ENCODE data around the gene IL19. TPM values are rescaled to one million over a fixed set of nuclear protein-coding genes. Genes with fewer than 3 reads are reported as not detected.

IL19 gene
- total and polyA plus RNA-seq, 9 of the 15 experiments (the other 6 are each of a cell fraction or from before 2014, with no cell fraction given) = not detected

DNA sequence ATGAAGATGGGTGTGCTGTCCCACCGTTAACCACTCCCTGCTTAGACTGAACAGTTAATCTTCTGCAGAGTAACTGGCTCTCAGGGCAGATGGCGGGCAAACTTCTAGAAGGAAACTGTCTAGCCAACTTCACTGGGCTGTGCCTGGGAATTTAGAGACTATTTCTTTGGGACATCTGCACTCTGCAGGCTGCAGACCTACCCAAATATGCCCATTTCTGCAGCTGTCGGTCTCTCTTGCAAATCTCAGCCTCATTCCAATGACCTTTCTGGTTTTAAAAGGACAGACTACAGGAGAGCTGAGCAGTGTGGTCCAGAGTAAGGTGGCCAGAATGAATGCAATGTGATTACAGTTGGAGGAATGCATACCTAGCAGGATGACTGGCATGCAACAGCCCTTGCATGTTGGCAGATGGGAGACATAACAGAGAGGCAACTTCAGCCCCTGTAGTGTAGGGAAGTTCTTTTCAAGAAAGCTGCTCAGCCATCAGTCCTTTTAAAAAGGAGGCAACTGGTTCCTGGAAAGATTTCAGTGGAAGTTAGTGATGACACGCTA is 68.5 kb downstream of the IL19 start (continued):
- no peak for TF ChIP-seq CEBPZ (IDR thresholded peaks at IDR 0.05; ENCODE audit: borderline replicate concordance, low read depth, low read length)
- no peak for TF ChIP-seq CHAMP1 (IDR thresholded peaks at IDR 0.05)

DNA sequence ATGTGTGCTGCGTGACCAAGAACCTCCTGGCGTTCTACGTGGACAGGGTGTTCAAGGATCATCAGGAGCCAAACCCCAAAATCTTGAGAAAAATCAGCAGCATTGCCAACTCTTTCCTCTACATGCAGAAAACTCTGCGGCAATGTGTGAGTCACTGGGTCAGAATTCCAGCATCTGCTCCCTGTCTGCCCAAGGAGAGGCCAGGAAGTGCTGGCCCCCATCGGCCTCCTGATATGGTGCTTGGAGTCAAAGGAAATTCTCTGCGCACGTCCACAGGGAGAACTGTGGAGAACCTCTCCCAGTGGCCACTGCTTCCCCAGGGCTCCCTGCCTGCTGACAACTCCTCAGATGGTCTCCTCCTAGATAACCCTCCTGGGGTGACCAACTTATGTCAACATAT is 69.3 kb downstream of the IL19 start:
- H3K36me3 ChIP-seq (ENCODE audit: control insufficient read depth, insufficient read depth, low read length) = no peaks in the 10 kb centered on the region
- H2AFZ ChIP-seq (ENCODE audit: low read depth, low read length) = no peak overlapping the region
- FAIRE-seq (no peak), DNase-seq (ENCODE audit: extremely low read depth in 1 of 4, low spot score in 3 of 4) (no peak), ATAC-seq (no peak)
- 20% methylated on average over 7 of the region's 7 CpGs for WGBS (ENCODE audit: insufficient coverage, low coverage, missing lambda C conversion rate)
- ChIA-PET CTCF (ENCODE audit: low intra/inter-chr PET ratio) (no interaction called here), POLR2A (no interaction called here)
- H3K9ac ChIP-seq (ENCODE audit: insufficient read depth in 1 of 2, low read depth in 2 of 2, low read length in 2 of 2) = no peak overlapping the region; a peak in 1 of 4 replicates
- peaks cover 28 to 40% of the 10 kb centered on the region in 2 experiments for H3K27me3 ChIP-seq (ENCODE audit: control insufficient read depth in 2 of 2, insufficient read depth in 2 of 2, low read length in 2 of 2)
- no peaks in the 10 kb centered on the region for H3K79me2 ChIP-seq (ENCODE audit: control insufficient read depth, insufficient read depth, low read length)
- no peaks in the 10 kb centered on the region for H4K20me1 ChIP-seq (replicated peaks; ENCODE audit: control insufficient read depth, insufficient read depth, low read length)
- in situ Hi-C loops (cut with MboI) = no loop called here
- H3K27ac ChIP-seq (ENCODE audit: extremely low read depth, low read depth, low read length) = no peak overlapping the region
- H3K4me2 ChIP-seq (ENCODE audit: insufficient read depth, low read length) = no peak overlapping the region
- no peaks in the 10 kb centered on the region for H3K9me1 ChIP-seq (ENCODE audit: control insufficient read depth, insufficient read depth, low read length)
- peaks cover 0 to 4% of the 10 kb centered on the region in 2 experiments; a peak in 1 of 5 replicates for H3K4me1 ChIP-seq (replicated peaks in 1 of 2; ENCODE audit: control insufficient read depth in 2 of 2, insufficient read depth in 2 of 2, low read length in 2 of 2)
- H3K9me3 ChIP-seq (replicated peaks; ENCODE audit: control insufficient read depth, insufficient read depth, low read depth, low read length) = no peaks in the 10 kb centered on the region
- BruUV-seq (replicated peaks) = no TSS peak
- intact Hi-C loops (cut with micrococcal nuclease) = no loop called here
- no peak overlapping the region for H3K4me3 ChIP-seq
- TF ChIP-seq KAT8 (IDR thresholded peaks at IDR 0.05; ENCODE audit: low read depth) (no peak), TFE3 (CRISPR knock-in tag; IDR thresholded peaks at IDR 0.05) (no peak), HOXB6 (CRISPR knock-in tag; IDR thresholded peaks at IDR 0.05; ENCODE audit: borderline replicate concordance) (no peak)
- TF ChIP-seq, protein P1, sequence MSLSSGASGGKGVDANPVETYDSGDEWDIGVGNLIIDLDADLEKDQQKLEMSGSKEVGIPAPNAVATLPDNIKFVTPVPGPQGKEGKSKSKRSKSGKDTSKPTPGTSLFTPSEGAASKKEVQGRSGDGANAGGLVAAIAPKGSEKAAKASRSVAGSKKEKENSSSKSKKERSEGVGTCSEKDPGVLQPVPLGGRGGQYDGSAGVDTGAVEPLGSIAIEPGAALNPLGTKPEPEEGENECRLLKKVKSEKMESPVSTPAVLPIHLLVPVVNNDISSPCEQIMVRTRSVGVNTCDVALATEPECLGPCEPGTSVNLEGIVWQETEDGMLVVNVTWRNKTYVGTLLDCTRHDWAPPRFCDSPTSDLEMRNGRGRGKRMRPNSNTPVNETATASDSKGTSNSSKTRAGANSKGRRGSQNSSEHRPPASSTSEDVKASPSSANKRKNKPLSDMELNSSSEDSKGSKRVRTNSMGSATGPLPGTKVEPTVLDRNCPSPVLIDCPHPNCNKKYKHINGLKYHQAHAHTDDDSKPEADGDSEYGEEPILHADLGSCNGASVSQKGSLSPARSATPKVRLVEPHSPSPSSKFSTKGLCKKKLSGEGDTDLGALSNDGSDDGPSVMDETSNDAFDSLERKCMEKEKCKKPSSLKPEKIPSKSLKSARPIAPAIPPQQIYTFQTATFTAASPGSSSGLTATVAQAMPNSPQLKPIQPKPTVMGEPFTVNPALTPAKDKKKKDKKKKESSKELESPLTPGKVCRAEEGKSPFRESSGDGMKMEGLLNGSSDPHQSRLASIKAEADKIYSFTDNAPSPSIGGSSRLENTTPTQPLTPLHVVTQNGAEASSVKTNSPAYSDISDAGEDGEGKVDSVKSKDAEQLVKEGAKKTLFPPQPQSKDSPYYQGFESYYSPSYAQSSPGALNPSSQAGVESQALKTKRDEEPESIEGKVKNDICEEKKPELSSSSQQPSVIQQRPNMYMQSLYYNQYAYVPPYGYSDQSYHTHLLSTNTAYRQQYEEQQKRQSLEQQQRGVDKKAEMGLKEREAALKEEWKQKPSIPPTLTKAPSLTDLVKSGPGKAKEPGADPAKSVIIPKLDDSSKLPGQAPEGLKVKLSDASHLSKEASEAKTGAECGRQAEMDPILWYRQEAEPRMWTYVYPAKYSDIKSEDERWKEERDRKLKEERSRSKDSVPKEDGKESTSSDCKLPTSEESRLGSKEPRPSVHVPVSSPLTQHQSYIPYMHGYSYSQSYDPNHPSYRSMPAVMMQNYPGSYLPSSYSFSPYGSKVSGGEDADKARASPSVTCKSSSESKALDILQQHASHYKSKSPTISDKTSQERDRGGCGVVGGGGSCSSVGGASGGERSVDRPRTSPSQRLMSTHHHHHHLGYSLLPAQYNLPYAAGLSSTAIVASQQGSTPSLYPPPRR (CRISPR knock-in tag; IDR thresholded peaks at IDR 0.05; ENCODE audit: borderline replicate concordance) = no peak

Data from K562 (cell line).